ENCODE data around the gene LTBP2. TPM values are rescaled to one million over a fixed set of nuclear protein-coding genes. Genes with fewer than 3 reads are reported as not detected.

The LTBP2 gene
- total RNA-seq, 1 donor, result 493 TPM

DNA sequence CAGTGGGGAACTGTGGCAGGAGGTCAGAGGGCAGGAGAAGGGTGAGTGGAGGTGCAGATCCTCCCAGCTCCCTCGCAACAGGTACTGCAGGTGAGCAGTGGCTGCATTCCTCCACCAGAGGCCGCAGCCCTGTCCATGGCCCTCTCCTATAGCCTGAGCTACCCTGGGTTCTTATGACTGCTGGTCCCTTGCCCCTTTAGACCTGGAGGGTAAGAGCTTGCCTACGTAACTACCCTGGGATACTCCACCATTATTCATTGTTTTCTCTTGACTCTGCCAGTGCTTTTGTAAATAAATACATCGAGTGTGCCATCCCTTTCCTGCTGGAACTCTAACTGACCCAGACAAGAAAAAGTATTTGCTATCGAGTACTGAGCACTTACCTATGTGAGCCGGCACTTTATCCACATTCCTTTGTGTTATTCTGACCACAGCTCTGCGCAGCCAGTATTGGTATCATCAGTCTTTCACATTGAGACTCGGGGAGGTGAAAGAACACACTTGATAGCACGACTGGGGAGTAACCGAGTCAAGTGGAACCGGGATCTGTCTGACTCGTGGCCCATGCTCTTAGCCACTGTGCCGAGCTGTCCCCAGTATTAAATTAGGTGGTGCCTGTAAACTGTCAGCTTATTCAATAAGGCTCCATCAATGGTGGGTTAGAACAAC, 38.5 kb downstream of the LTBP2 start:
- no peaks in the 10 kb centered on the region for H3K9me3 ChIP-seq (ENCODE audit: low read depth, low read length)
- H4K20me1 ChIP-seq (ENCODE audit: insufficient read depth, low read length), result no peaks in the 10 kb centered on the region
- DNase-seq (ENCODE audit: insufficient read length, low spot score, missing footprints), result no peak
- peaks cover 38% of the 10 kb centered on the region for H3K36me3 ChIP-seq (ENCODE audit: insufficient read depth, low read length)
- no peak overlapping the region for H2AFZ ChIP-seq (ENCODE audit: low read length)
- peaks cover 65% of the 10 kb centered on the region for H3K79me2 ChIP-seq (ENCODE audit: insufficient read depth, low read length)
- H3K27me3 ChIP-seq (ENCODE audit: insufficient read depth, low read length), result no peaks in the 10 kb centered on the region
- H3K4me2 ChIP-seq (ENCODE audit: insufficient read depth, low read length), result peak overlapping the region; percentile 79
- H3K4me1 ChIP-seq (ENCODE audit: insufficient read depth, low read length), result peaks cover 92% of the 10 kb centered on the region
- H3K4me3 ChIP-seq (ENCODE audit: insufficient read depth, low read length), result no peak overlapping the region
- TF ChIP-seq, protein P1, sequence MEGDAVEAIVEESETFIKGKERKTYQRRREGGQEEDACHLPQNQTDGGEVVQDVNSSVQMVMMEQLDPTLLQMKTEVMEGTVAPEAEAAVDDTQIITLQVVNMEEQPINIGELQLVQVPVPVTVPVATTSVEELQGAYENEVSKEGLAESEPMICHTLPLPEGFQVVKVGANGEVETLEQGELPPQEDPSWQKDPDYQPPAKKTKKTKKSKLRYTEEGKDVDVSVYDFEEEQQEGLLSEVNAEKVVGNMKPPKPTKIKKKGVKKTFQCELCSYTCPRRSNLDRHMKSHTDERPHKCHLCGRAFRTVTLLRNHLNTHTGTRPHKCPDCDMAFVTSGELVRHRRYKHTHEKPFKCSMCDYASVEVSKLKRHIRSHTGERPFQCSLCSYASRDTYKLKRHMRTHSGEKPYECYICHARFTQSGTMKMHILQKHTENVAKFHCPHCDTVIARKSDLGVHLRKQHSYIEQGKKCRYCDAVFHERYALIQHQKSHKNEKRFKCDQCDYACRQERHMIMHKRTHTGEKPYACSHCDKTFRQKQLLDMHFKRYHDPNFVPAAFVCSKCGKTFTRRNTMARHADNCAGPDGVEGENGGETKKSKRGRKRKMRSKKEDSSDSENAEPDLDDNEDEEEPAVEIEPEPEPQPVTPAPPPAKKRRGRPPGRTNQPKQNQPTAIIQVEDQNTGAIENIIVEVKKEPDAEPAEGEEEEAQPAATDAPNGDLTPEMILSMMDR (IDR thresholded peaks at IDR 0.05; ENCODE audit: extremely low read depth, low read depth, low read length), result no peak
- peak overlapping the region; percentile 99 for H3K27ac ChIP-seq (ENCODE audit: low read depth, low read length)

DNA sequence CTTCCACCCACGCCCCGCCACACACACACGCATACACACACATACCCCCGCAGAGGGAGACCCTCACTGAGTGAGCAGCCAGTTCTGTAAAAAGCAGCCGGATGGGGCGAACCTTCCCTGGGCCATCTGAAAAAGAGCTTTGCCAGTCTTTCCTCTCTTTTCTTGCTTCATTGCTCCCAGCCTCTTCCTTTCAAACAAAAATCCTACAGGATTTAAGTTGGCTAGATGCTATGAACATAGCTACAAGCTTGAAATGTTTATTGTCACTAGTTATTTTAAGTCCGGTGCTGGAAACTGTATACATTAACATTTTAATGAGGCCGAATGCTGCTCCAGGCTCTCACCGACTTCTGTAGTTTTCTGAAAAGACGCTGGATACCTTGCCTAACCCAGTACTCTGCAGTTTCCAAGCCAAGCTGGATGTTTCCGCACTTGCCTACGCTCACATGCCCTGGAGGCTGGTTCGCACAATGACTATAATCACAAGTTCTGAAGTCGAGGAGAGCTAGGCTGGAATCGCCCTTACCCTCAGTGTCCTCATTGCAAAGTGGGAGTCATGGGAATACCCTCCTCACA, 39.2 kb downstream of the LTBP2 start:
- Histone ChIP-seq H3K4me3 (ENCODE audit: insufficient read depth, low read length) (peak overlapping the region; percentile 51), H3K79me2 (ENCODE audit: insufficient read depth, low read length) (peaks cover 65% of the 10 kb centered on the region), H3K4me2 (ENCODE audit: insufficient read depth, low read length) (peak overlapping the region; percentile 79), H2AFZ (ENCODE audit: low read length) (no peak overlapping the region), H3K4me1 (ENCODE audit: insufficient read depth, low read length) (peaks cover 93% of the 10 kb centered on the region), H3K36me3 (ENCODE audit: insufficient read depth, low read length) (peaks cover 42% of the 10 kb centered on the region), H3K27ac (ENCODE audit: low read depth, low read length) (peak overlapping the region; percentile 99), H4K20me1 (ENCODE audit: insufficient read depth, low read length) (no peaks in the 10 kb centered on the region), H3K9me3 (ENCODE audit: low read depth, low read length) (no peaks in the 10 kb centered on the region), H3K27me3 (ENCODE audit: insufficient read depth, low read length) (no peaks in the 10 kb centered on the region)
- TF ChIP-seq, protein P1 (IDR thresholded peaks at IDR 0.05; ENCODE audit: extremely low read depth, low read depth, low read length), result no peak
- DNase-seq (ENCODE audit: insufficient read length, low spot score, missing footprints), result no peak

DNA sequence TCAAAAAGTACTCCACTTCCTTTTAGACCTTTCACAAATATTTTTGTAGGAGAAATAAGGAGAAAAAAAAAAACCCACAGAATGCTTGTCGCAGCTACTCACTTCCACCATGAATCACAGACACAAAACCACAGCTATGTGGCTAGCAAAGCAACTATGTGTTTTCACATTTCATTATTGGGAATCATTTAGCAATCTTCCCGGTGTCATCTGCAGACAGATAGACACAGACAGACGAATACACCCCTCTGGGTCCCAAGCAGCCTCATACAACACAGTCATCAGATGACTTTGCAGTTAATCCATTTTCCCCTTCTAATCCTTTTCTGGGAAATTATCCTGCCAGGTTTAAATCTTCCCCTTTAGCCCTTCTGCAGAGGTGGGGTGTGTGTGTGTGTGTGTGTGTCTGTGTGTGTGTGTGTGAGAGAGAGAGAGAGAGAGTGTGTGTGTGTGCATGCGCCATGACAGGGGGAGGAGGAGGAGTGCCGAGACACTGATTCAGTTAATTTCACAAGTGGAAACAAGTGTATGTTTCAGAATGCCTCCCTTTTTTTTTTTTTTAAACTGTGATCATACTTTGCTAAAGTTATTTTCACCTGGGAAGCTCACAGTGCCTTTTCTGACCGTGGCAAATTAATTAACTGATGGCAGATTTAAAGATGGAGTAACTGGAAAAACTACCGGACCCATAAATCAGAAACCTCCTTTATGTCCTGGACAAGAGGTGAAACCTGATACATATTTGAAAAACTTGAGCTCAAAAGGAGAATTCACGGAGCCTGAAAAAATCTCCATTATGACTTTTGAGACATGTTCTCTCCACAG, 39.9 kb downstream of the LTBP2 start:
- H3K4me1 ChIP-seq (ENCODE audit: insufficient read depth, low read length), result peaks cover 94% of the 10 kb centered on the region
- H3K27ac ChIP-seq (ENCODE audit: low read depth, low read length), result peak overlapping the region; percentile 99
- no peaks in the 10 kb centered on the region for H3K9me3 ChIP-seq (ENCODE audit: low read depth, low read length)
- H3K4me3 ChIP-seq (ENCODE audit: insufficient read depth, low read length), result peak overlapping the region; percentile 51
- no peak overlapping the region for H2AFZ ChIP-seq (ENCODE audit: low read length)
- no peaks in the 10 kb centered on the region for H3K27me3 ChIP-seq (ENCODE audit: insufficient read depth, low read length)
- H4K20me1 ChIP-seq (ENCODE audit: insufficient read depth, low read length), result no peaks in the 10 kb centered on the region
- H3K36me3 ChIP-seq (ENCODE audit: insufficient read depth, low read length), result peaks cover 43% of the 10 kb centered on the region
- H3K79me2 ChIP-seq (ENCODE audit: insufficient read depth, low read length), result peaks cover 67% of the 10 kb centered on the region
- H3K4me2 ChIP-seq (ENCODE audit: insufficient read depth, low read length), result peak overlapping the region; percentile 79
- TF ChIP-seq, protein P1 (IDR thresholded peaks at IDR 0.05; ENCODE audit: extremely low read depth, low read depth, low read length), result no peak
- peak; percentile 96 for DNase-seq (ENCODE audit: insufficient read length, low spot score, missing footprints)

DNA sequence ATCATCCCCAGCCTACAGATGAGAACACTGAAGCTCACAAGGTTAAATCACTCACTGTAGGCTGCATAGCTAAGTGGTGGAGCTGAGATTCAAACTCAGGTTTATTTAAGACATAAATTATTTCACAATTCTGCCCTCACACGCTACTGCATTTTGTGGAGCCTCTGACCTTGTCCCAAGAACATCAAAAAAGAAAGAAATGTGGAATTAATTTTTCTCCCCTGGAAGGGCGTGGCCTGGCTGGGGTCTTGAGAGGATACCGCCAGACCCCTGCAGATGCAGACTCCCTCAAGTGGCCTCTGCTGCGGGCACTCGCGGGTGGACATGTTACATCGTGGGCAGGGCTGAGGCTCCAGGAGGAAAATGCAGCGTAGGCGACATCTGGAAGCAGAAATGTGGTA, 40.6 kb downstream of the LTBP2 start:
- peak overlapping the region; percentile 62 for H3K4me2 ChIP-seq (ENCODE audit: insufficient read depth, low read length)
- H3K36me3 ChIP-seq (ENCODE audit: insufficient read depth, low read length), result peaks cover 37% of the 10 kb centered on the region
- no peaks in the 10 kb centered on the region for H3K27me3 ChIP-seq (ENCODE audit: insufficient read depth, low read length)
- H4K20me1 ChIP-seq (ENCODE audit: insufficient read depth, low read length), result no peaks in the 10 kb centered on the region
- H3K4me3 ChIP-seq (ENCODE audit: insufficient read depth, low read length), result peak overlapping the region; percentile 18
- no peak overlapping the region for H2AFZ ChIP-seq (ENCODE audit: low read length)
- no peak for DNase-seq (ENCODE audit: insufficient read length, low spot score, missing footprints)
- peaks cover 94% of the 10 kb centered on the region for H3K4me1 ChIP-seq (ENCODE audit: insufficient read depth, low read length)
- H3K9me3 ChIP-seq (ENCODE audit: low read depth, low read length), result no peaks in the 10 kb centered on the region
- H3K27ac ChIP-seq (ENCODE audit: low read depth, low read length), result peak overlapping the region; percentile 99
- H3K79me2 ChIP-seq (ENCODE audit: insufficient read depth, low read length), result peaks cover 67% of the 10 kb centered on the region
- TF ChIP-seq, protein P1 (IDR thresholded peaks at IDR 0.05; ENCODE audit: extremely low read depth, low read depth, low read length), result no peak

All from osteoblast (primary cell).